Skeletal muscle tissue (tissue), 4 donors: ENCODE data around the gene PTPRG. TPM values are rescaled to one million over a fixed set of nuclear protein-coding genes. Genes with fewer than 3 reads are reported as not detected.
A peak's percentile ranks its signal among the peaks of the same experiment; 100 is the strongest.

Experiments
- H3K27ac ChIP-seq: one replicate; pipeline ENCODE4 v1.7.0; 2013; ENCODE audit warnings: mild to moderate bottlenecking, low read depth, low read length, inconsistent platforms
- H3K27me3 ChIP-seq, 3 donors: one replicate each; pipeline ENCODE4 v1.7.0; 2013; ENCODE audit warnings: low read length in 3 of 3; ENCODE audit not compliant: control insufficient read depth in 3 of 3, insufficient read depth in 3 of 3
- H3K36me3 ChIP-seq, 3 donors: one replicate each; pipeline ENCODE4 v1.7.0; 2013; ENCODE audit warnings: low read length in 3 of 3; ENCODE audit not compliant: control insufficient read depth in 3 of 3, insufficient read depth in 3 of 3
- H3K4me1 ChIP-seq, 3 donors: one replicate each; pipeline ENCODE4 v1.7.0; 2013; ENCODE audit warnings: low read length in 3 of 3, mild to moderate bottlenecking in 3 of 3; ENCODE audit not compliant: control insufficient read depth in 3 of 3, insufficient read depth in 3 of 3
- H3K4me3 ChIP-seq, 3 donors: one replicate each; pipeline ENCODE4 v1.7.0; 2013; ENCODE audit warnings: low read length in 3 of 3
- H3K9ac ChIP-seq, 3 donors: one replicate each; pipeline ENCODE4 v1.7.0; 2013; ENCODE audit warnings: low read length in 3 of 3, mild to moderate bottlenecking in 3 of 3, moderate library complexity in 2 of 3, low read depth in 1 of 3
- H3K9me3 ChIP-seq, 3 donors: one replicate each; pipeline ENCODE4 v1.7.0; 2013; ENCODE audit warnings: low read length in 3 of 3; ENCODE audit not compliant: control insufficient read depth in 3 of 3
- total RNA-seq: library from RNA; depleted of rRNA; stranded (reverse); fragments of >200 nt; gene quantifications from one replicate; pipeline ENCODE4 v1.2.3, GENCODE V29; 2014
- donor health status: Osteomylitis.

Gene PTPRG
- total RNA-seq, 1 donor from 2014 or later: 48.5 TPM

DNA sequence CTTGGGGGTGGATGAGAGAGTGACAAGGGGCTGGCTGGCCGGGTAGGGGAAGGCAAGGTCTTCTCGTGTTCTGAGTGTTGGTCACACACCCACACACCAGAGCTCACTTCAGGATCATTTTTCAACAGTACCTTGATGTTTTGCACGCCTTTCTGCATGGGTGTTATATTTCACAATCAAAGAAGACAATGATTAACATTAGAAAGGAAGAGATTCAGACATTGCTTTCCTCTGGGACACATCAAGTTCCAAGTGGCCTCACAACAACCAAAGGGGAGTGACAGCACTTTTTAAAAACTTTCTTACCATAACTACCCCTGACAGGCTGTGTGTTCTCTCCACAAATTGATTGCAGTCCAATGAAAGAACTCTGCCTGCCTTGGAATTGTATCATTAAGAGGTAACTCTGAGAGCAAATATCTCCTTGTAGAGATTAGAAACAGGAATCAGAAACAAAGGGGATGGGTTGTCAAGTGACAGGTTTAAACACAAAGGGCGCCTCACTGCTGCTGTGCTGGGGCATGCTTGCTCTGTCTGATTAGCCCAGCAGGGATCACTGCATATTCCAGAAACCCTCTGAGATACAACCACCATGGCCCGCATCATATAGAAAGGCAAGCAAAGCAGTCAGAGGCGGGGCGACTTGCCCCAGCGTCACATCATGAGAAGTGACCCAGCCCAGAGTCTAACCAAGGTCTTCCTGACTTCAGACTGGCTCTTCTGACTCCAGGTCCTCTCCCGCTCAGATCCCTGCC, 581.1 kb downstream of the PTPRG start:
- Histone ChIP-seq H3K4me3 (no peak overlapping the region), H3K36me3 (no peaks in the 10 kb centered on the region), H3K9ac (no peak overlapping the region), H3K9me3 (no peaks in the 10 kb centered on the region), H3K27me3 (no peaks in the 10 kb centered on the region), H3K27ac (no peak overlapping the region), H3K4me1 (no peaks in the 10 kb centered on the region)

DNA sequence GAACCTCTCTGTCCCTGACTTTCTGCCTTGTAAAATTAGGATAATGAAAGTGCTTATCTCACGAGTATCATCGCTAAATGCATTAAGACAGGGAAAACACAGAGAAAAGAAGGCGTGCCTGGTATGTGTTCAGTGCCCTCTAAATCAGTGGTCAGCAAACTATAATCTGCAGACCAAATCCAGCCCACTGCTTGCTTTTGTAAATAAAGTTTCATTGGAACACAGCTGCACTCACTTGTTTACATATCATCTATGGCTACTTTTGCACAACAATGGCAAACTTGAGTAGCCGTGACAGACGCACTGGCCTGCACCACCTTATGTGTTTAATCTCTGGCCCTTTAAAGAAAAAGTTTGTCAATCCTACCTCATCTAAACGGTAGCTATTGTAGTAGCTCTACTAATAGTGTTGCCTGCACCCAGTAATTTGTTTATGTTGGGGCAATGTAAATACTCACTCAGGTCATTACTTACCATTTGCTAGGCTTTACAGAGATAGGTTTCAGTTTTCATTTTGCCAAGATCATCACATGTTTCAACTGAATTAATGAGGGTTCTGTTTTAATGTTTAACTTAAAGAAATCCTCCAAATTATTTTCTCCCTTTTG, 582.6 kb downstream of the PTPRG start:
- H3K27ac ChIP-seq: no peak overlapping the region
- no peaks in the 10 kb centered on the region for H3K36me3 ChIP-seq
- no peak overlapping the region for H3K9ac ChIP-seq
- H3K4me3 ChIP-seq: no peak overlapping the region
- H3K4me1 ChIP-seq: no peaks in the 10 kb centered on the region
- no peaks in the 10 kb centered on the region for H3K27me3 ChIP-seq
- no peaks in the 10 kb centered on the region for H3K9me3 ChIP-seq

DNA sequence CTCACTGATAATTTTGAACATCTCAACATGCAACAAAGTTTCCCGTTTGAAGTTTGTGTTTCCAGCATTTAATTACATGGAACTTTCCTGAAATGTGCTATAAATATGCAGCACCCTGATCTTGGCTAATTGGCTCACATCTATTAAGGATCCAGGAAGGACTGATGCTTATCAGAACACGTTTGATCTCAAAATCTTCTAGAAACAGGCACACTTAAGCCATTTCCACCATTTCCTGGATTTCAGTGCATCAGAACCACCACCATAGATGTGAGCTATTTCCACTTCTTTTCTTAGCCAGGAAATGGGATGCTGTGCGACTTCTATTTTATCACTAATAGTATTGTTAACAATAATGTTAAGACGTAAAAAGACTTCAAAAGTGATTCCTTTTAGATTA, 583.1 kb downstream of the PTPRG start:
- Histone ChIP-seq H3K27me3 (no peaks in the 10 kb centered on the region), H3K36me3 (no peaks in the 10 kb centered on the region), H3K27ac (no peak overlapping the region), H3K4me1 (peaks cover 0 to 2% (median 0%) of the 10 kb centered on the region in 3 donors), H3K9me3 (no peaks in the 10 kb centered on the region), H3K9ac (no peak overlapping the region), H3K4me3 (no peak overlapping the region)

DNA sequence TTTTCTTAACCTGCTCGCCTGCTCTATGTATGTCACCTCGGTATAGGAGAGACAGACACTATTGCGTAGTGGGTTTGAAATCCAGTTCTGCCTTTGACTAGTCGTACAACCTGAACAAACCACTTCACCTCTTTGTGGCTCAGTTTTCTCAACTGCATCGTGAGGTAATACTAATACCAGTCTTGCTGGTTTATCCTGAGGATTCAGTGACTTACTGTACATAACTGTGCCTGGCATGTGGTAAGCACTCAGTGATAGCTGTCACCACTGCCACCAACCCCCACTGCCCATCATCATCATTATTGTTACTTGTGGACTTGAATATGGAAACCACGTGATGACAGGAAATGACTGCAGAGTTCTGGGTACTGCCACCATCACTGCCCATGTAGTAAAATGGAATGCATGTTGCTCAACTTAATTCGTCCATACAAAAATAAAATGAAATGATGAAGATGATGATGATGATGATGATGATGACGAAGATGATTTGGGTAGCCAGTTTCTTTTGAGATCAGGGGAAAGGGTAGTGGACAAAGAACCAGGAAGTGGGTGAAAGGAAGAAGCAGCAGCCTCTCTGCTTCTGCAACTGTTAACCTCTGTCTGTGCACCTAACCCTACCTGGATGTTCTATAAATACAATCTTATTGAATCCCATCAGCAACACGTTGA, 583.9 kb downstream of the PTPRG start:
- Histone ChIP-seq H3K27ac (no peak overlapping the region), H3K9ac (no peak overlapping the region), H3K36me3 (no peaks in the 10 kb centered on the region), H3K27me3 (no peaks in the 10 kb centered on the region), H3K4me3 (no peak overlapping the region), H3K9me3 (no peaks in the 10 kb centered on the region), H3K4me1 (peaks cover 0 to 3% (median 0%) of the 10 kb centered on the region in 3 donors)

DNA sequence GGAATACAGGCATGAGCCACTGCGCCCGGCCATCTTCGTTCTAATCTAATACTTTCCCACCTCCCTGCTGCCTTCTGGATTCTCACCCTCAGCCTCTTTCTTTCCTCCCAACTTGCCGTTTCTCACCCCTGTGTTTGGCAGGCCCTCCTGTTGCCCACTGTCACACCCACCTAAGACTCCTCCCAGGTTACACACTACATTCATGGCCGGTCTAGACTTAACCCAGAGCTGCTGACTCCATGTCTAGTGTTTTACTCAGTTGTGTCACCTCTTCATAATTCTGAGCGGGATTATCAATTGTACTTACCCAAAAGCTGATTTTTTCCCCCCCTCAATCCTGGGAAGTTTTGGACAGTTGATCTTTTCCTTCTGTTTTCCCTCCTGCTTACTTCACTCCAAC, 588.2 kb downstream of the PTPRG start:
- H3K27me3 ChIP-seq: no peaks in the 10 kb centered on the region
- H3K9ac ChIP-seq: no peak overlapping the region
- H3K4me1 ChIP-seq: peaks cover 6 to 10% (median 6%) of the 10 kb centered on the region in 3 donors
- no peak overlapping the region for H3K4me3 ChIP-seq
- H3K27ac ChIP-seq: no peak overlapping the region
- H3K9me3 ChIP-seq: no peaks in the 10 kb centered on the region
- H3K36me3 ChIP-seq: no peaks in the 10 kb centered on the region

DNA sequence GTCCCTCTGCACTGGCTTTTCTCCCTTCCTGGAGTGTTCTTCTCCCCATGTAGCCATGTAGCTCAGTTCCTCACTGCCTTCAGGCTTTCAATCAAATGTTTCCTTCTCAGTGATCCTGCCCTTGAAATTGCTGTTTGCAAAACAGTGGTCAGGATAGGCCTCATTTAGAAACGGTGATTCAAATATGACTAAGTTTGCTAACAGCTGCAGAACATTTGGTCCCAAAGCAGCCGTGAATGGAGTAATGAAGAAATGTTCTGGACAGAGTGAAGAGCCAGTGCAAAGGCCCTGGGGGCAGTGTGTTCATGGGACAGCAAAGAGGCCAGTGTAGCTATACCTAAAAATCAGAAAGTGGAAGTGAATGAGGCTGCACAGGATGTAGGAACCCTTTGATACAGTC, 588.6 kb downstream of the PTPRG start:
- no peaks in the 10 kb centered on the region for H3K36me3 ChIP-seq
- H3K4me1 ChIP-seq: peaks cover 10 to 14% (median 10%) of the 10 kb centered on the region in 3 donors
- no peaks in the 10 kb centered on the region for H3K9me3 ChIP-seq
- no peak overlapping the region for H3K27ac ChIP-seq
- H3K27me3 ChIP-seq: no peaks in the 10 kb centered on the region
- H3K4me3 ChIP-seq: no peak overlapping the region
- no peak overlapping the region for H3K9ac ChIP-seq

DNA sequence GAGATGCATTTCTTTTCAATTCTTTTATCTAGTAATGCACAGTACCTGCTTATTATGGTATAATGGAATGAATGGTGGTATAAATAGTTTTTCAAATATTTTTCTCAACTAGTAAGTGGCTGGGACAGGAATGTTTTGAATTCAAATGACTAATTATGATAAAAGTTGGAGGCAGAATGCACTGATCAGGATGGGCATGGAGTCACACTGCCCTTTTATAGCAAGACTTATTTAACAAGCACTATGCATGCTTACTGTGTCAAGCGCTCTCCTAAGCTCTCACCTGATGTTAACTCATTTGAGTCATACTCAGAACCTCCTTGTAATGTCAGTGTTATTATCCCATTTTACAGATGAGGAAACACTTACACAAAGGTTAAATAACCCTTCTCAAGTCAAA, 590.2 kb downstream of the PTPRG start:
- H3K4me1 ChIP-seq: peaks cover 12 to 17% (median 16%) of the 10 kb centered on the region in 3 donors
- no peak overlapping the region for H3K4me3 ChIP-seq
- no peaks in the 10 kb centered on the region for H3K9me3 ChIP-seq
- H3K9ac ChIP-seq: no peak overlapping the region
- no peaks in the 10 kb centered on the region for H3K27me3 ChIP-seq
- H3K36me3 ChIP-seq: no peaks in the 10 kb centered on the region
- no peak overlapping the region for H3K27ac ChIP-seq

DNA sequence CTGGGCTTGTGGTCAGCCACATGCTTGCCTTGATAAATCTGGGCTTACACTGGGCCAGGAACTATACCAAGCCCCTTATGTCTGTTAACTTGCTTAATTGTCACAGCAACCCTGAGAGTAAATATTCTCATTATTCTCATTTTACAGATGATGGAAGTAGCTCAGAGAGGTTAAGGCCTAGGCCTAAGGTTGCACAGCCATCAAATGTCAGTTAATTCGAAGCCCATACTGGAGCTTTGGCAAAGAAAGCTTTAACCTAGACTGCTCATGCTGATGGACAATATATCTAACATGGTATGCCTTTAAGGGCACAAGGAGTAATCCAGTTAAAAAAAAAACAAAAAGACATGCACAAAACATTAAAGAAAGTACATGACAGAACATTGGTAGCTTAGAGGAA, 591.9 kb downstream of the PTPRG start:
- Histone ChIP-seq H3K27ac (no peak overlapping the region), H3K9me3 (no peaks in the 10 kb centered on the region), H3K9ac (no peak overlapping the region), H3K27me3 (no peaks in the 10 kb centered on the region), H3K4me3 (no peak overlapping the region), H3K36me3 (peaks cover 0 to 1% (median 0%) of the 10 kb centered on the region in 3 donors), H3K4me1 (peaks cover 13 to 22% (median 22%) of the 10 kb centered on the region in 3 donors)

DNA sequence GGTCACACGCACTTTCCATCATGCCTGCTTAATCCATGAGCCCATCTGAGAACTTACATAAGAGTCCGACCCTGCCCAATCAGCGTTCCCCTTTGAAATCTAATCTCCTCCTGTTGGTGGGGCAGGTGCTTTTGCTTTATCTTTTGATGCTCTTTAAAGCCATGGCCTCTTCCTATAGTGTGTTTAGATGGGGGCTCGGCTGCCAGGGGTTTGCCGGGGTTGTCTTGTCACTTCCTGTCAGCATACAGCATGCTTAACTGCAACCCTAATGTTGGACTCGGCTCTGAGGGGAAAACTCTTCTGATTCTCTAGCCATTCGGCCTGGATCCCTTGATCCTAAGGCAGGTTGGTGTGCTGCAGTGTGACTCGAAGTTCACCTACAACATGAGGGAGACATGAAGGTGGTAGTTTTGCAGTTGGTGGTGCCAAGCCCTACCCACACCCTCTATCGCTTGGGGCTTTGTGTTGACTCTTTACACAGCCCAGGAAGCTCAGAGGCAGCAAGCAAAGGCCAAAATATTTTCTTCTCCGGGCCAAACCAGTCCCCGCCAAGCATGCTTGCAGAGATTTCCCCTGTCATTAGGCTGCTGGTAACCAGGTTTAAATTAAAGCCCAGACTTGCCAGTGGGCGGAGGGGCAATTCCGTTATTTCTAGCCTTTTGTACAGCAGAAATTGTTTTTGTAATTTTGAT, 593.2 kb downstream of the PTPRG start:
- Histone ChIP-seq H3K27ac (no peak overlapping the region), H3K9ac (peak overlapping the region in 1 of 3 donors; percentile 26), H3K4me1 (peaks cover 25 to 33% (median 31%) of the 10 kb centered on the region in 3 donors), H3K9me3 (no peaks in the 10 kb centered on the region), H3K27me3 (no peaks in the 10 kb centered on the region), H3K4me3 (peak overlapping the region in 1 of 3 donors; percentile 41), H3K36me3 (peaks cover 0 to 1% (median 0%) of the 10 kb centered on the region in 3 donors)
